Keratinocyte (primary cell): Measurements from ENCODE around the gene PRSS53.

Experiments
- CTCF ChIP-seq, 3 experiments: IDR thresholded peaks in 1 of 3; conservative IDR thresholded peaks in 1 of 3; optimal IDR thresholded peaks in 1 of 3; 2 replicates in 2 of 3; 3 replicates in 1 of 3; pipeline versions ENCODE3 to v1.5.1; 2011; ENCODE audit warnings: low read length in 3 of 3, mild to moderate bottlenecking in 3 of 3, moderate library complexity in 2 of 3, control low read depth in 1 of 3, inconsistent platforms in 1 of 3; ENCODE audit not compliant: insufficient read depth in 2 of 3; ENCODE audit errors: extremely low read depth in 1 of 3
- EZH2 ChIP-seq: IDR thresholded peaks from one replicate; pipeline ENCODE4 v1.6.1; 2012; ENCODE audit warnings: inconsistent platforms, mild to moderate bottlenecking, low read length, moderate library complexity

GRCh38 chr16:31130899-31131298 lies 42.2 kb upstream of the PRSS53 start:
- TF ChIP-seq CTCF (optimal IDR thresholded peaks at IDR 0.05 in 1 of 3, IDR thresholded peaks at IDR 0.05 in 1 of 3, conservative IDR thresholded peaks at IDR 0.05 in 1 of 3; ENCODE audit: extremely low read depth in 1 of 3, insufficient read depth in 2 of 3, low read length in 3 of 3), result peak in 1 of 3 experiments; percentile 7
- no peak for TF ChIP-seq EZH2
